ENCODE data around the gene GOLGA2. TPM values are rescaled to one million over a fixed set of nuclear protein-coding genes. Genes with fewer than 3 reads are reported as not detected.

GOLGA2 gene
- total RNA-seq, 2 experiments from 2014 or later, result 72.6 to 72.7 TPM

GRCh38 chr9:128216781-128217553, 58.8 kb downstream of the GOLGA2 start:
- H3K4me3 Mint-ChIP-seq, result no peak overlapping the region
- no peaks in the 10 kb centered on the region for H3K9me3 Mint-ChIP-seq
- DNase-seq (no peak), ATAC-seq (ENCODE audit: low read depth) (no peak)
- H3K27me3 Mint-ChIP-seq, result peaks cover 18% of the 10 kb centered on the region
- peak overlapping the region; percentile 4 for H3K27ac Mint-ChIP-seq
- H3K36me3 Mint-ChIP-seq, result no peaks in the 10 kb centered on the region
- POLR2A ChIA-PET, result interaction anchor here (0.5 kb wide), 1 partner anchor 633 kb away, joined by 3 read pairs; no protein-coding TSS in a partner anchor
- H3K4me1 Mint-ChIP-seq, result peaks cover 11% of the 10 kb centered on the region

- Mint-ChIP-seq H3K9me3 (no peaks in the 10 kb centered on the region), H3K4me1 (peaks cover 11% of the 10 kb centered on the region), H3K36me3 (no peaks in the 10 kb centered on the region), H3K27ac (no peak overlapping the region), H3K27me3 (peaks cover 18% of the 10 kb centered on the region), H3K4me3 (no peak overlapping the region)
- POLR2A ChIA-PET, result interaction anchor here (0.5 kb wide), 1 partner anchor 634 kb away, joined by 3 read pairs; no protein-coding TSS in a partner anchor
- no peak for ATAC-seq (ENCODE audit: low read depth)
- no peak for DNase-seq
Observed at GRCh38 chr9:128215491-128216409, 60.1 kb downstream of the GOLGA2 start.

GRCh38 chr9:128214571-128215490, 61.0 kb downstream of the GOLGA2 start:
- H3K9me3 Mint-ChIP-seq, result no peaks in the 10 kb centered on the region
- H3K4me3 Mint-ChIP-seq, result no peak overlapping the region
- H3K27ac Mint-ChIP-seq, result no peak overlapping the region
- H3K27me3 Mint-ChIP-seq, result peaks cover 17% of the 10 kb centered on the region
- DNase-seq (no peak), ATAC-seq (ENCODE audit: low read depth) (no peak)
- H3K36me3 Mint-ChIP-seq, result no peaks in the 10 kb centered on the region
- POLR2A ChIA-PET, result no interaction called here
- peaks cover 11% of the 10 kb centered on the region for H3K4me1 Mint-ChIP-seq

GRCh38 chr9:128213746-128214497, 61.9 kb downstream of the GOLGA2 start:
- no peak overlapping the region for H3K27ac Mint-ChIP-seq
- DNase-seq (no peak), ATAC-seq (ENCODE audit: low read depth) (no peak)
- H3K4me3 Mint-ChIP-seq, result no peak overlapping the region
- peaks cover 17% of the 10 kb centered on the region for H3K27me3 Mint-ChIP-seq
- H3K36me3 Mint-ChIP-seq, result no peaks in the 10 kb centered on the region
- H3K4me1 Mint-ChIP-seq, result peaks cover 9% of the 10 kb centered on the region
- H3K9me3 Mint-ChIP-seq, result no peaks in the 10 kb centered on the region
- POLR2A ChIA-PET, result interaction anchor here (0.5 kb wide), 1 partner anchor 260 kb away, joined by 3 read pairs; no protein-coding TSS in a partner anchor

- no peaks in the 10 kb centered on the region for H3K4me1 Mint-ChIP-seq
- peaks cover 17% of the 10 kb centered on the region for H3K27me3 Mint-ChIP-seq
- H3K4me3 Mint-ChIP-seq, result no peak overlapping the region
- no peaks in the 10 kb centered on the region for H3K9me3 Mint-ChIP-seq
- ATAC-seq (ENCODE audit: low read depth) (no peak), DNase-seq (no peak)
- no peak overlapping the region for H3K27ac Mint-ChIP-seq
- no peaks in the 10 kb centered on the region for H3K36me3 Mint-ChIP-seq
- POLR2A ChIA-PET, result no interaction called here
Observed at GRCh38 chr9:128211981-128212281, 63.9 kb downstream of the GOLGA2 start.

- Mint-ChIP-seq H3K36me3 (no peaks in the 10 kb centered on the region), H3K27ac (no peak overlapping the region), H3K4me1 (no peaks in the 10 kb centered on the region), H3K4me3 (no peak overlapping the region), H3K27me3 (peaks cover 16% of the 10 kb centered on the region), H3K9me3 (no peaks in the 10 kb centered on the region)
- DNase-seq (no peak), ATAC-seq (ENCODE audit: low read depth) (no peak)
- POLR2A ChIA-PET, result no interaction called here
Observed at GRCh38 chr9:128211186-128211980, 64.4 kb downstream of the GOLGA2 start.

- H3K27me3 Mint-ChIP-seq, result peaks cover 33% of the 10 kb centered on the region
- DNase-seq (no peak), ATAC-seq (ENCODE audit: low read depth) (no peak)
- H3K27ac Mint-ChIP-seq, result no peak overlapping the region
- peaks cover 3% of the 10 kb centered on the region for H3K4me1 Mint-ChIP-seq
- H3K36me3 Mint-ChIP-seq, result no peaks in the 10 kb centered on the region
- H3K4me3 Mint-ChIP-seq, result no peak overlapping the region
- POLR2A ChIA-PET, result no interaction called here
- no peaks in the 10 kb centered on the region for H3K9me3 Mint-ChIP-seq
Observed at GRCh38 chr9:128208946-128209669, 66.7 kb downstream of the GOLGA2 start.

GRCh38 chr9:128208386-128208785, 67.4 kb downstream of the GOLGA2 start:
- Mint-ChIP-seq H3K27ac (no peak overlapping the region), H3K4me1 (peaks cover 3% of the 10 kb centered on the region), H3K36me3 (no peaks in the 10 kb centered on the region), H3K9me3 (no peaks in the 10 kb centered on the region), H3K4me3 (no peak overlapping the region), H3K27me3 (peaks cover 35% of the 10 kb centered on the region)
- no peak for ATAC-seq (ENCODE audit: low read depth)
- POLR2A ChIA-PET, result no interaction called here
- DNase-seq, result no peak

- Mint-ChIP-seq H3K9me3 (no peaks in the 10 kb centered on the region), H3K27ac (no peak overlapping the region), H3K36me3 (no peaks in the 10 kb centered on the region), H3K4me3 (no peak overlapping the region), H3K27me3 (peaks cover 29% of the 10 kb centered on the region), H3K4me1 (peaks cover 10% of the 10 kb centered on the region)
- DNase-seq (no peak), ATAC-seq (ENCODE audit: low read depth) (no peak)
- POLR2A ChIA-PET, result interaction anchor here (0.6 kb wide), 1 partner anchor 1419 kb away, joined by 3 read pairs; the partner anchor contains the start of gene NTMT1
Observed at GRCh38 chr9:128206916-128207910, 68.6 kb downstream of the GOLGA2 start.

- no peak overlapping the region for H3K4me3 Mint-ChIP-seq
- H3K27me3 Mint-ChIP-seq, result peaks cover 24% of the 10 kb centered on the region
- no peak overlapping the region for H3K27ac Mint-ChIP-seq
- POLR2A ChIA-PET, result interaction anchor here (0.5 to 0.6 kb wide), 2 partner anchors 32 to 1420 kb away, joined by 3 read pairs; partner anchors contain the start of gene NTMT1
- no peaks in the 10 kb centered on the region for H3K9me3 Mint-ChIP-seq
- DNase-seq (no peak), ATAC-seq (ENCODE audit: low read depth) (no peak)
- peaks cover 10% of the 10 kb centered on the region for H3K4me1 Mint-ChIP-seq
- H3K36me3 Mint-ChIP-seq, result no peaks in the 10 kb centered on the region
Observed at GRCh38 chr9:128206484-128206883, 69.3 kb downstream of the GOLGA2 start.
